Stimulated activated CD8-positive, alpha-beta memory T cell treated with anti-CD3 and anti-CD28 coated beads, Interleukin-2, amount 100 ng/mL, for 48 hours (primary cell): Measurements from ENCODE around the gene OR10AD1.
"Not testable (repeated sequence)": the region's sequence is repeated elsewhere in the genome, so short reads cannot be mapped to it uniquely, and the experiment has no call there.

Experiments
- DNase-seq, 2 donors: peaks; one replicate each; pipeline ENCODE4 v3.0.0-alpha.2; 2020; ENCODE audit warnings: low read depth in 2 of 2

Gene OR10AD1

DNA sequence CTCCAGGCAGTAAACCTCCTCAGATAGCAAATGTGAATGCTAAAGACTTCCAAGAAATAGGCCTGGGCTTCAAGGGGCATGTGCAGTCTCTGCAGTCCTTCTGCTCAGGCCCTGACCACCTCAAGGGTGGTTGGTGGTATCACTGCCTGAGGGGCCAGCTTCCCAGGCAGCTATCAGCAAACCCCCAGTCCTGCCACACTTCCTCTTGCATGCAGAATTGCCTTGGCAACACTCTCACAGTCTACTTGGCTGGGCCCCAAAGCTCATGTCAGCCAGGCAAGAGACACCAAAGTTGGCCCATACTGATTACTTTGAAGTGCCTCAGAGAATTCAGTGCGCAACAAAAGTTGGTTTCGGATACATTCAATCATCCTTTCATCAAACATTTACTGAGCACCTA, 42.3 kb downstream of the OR10AD1 start:
- DNase-seq, result no peak

- DNase-seq, result no peak
Measured at GRCh38 chr12:48160046-48160445, 43.0 kb downstream of the OR10AD1 start.

GRCh38 chr12:48157889-48158370, 45.2 kb downstream of the OR10AD1 start:
- no peak for DNase-seq

DNA sequence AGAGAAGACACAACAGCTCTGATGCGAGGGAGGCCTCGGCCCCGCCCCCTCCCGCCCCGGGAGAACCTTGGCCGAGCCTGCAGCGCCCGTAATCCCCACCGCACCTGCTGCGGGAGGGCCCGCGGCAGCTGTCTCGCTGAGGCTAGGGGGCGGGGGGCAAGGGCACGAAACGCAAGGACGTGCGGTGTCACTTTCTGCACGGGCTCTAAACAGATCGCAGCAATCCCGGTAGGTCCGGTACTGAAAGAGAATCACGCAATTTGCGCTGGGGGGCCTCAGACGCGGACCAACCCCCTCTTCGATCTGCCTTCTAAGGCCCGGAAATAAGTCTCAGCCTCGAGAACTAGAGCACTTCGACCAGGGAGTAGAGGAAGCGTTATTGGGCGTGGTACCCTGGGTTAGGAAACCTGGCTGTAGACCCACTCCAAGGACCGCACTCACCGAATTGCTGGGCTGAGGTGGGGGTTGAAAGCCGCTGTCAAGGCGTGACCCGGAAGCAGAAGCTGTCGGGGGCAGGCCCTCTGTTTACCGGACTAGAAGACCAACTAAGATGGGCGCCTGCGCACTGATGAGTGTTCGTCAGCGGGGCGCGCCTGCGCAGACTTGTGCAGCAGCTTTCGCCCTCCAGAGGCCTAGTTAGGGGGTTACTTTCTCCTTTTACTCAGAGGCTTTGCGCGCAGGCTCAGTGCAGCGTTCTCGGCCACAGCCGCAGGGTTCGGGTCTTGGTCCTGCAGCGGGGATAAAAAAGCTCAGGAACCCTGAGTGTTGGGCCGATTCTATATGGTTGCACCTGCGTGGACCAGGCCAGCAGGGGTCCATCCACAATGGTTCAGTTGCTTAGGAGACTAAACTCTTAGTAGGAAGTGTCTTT, 45.8 kb downstream of the OR10AD1 start, which contains the start of gene ASB8:
ASB8 (minus strand) TSS at position 498 of the 871 bp plus-strand sequence. CDS start 4,019 bp downstream, outside the sequence.
- peak; percentile 97 to 98 for DNase-seq

GRCh38 chr12:48156652-48157017, 46.5 kb downstream of the OR10AD1 start:
- DNase-seq, result no peak

DNA sequence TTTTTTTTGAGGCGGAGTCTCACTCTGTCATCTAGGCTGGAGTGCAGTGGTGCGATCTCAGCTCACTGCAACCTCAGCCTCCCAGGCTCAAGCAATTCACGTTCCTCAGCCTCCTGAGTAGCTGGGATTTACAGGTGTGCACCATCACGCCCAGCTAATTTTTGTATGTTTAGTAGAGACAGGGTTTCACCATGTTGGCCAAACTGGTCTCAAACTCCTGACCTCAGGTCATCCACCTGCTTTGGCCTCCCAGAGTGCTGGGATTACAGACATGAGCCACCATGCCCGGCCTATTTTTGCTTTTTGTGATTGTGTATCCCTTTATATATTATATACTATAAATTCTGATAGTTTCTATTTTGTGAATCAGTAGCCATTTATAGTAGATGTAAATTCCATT, 47.3 kb downstream of the OR10AD1 start:
- not testable (repeated sequence) for DNase-seq
